Left ventricle myocardium superior (tissue), 1 donor: Measurements from ENCODE around the gene MLLT1. TPM values are rescaled to one million over a fixed set of nuclear protein-coding genes. Genes with fewer than 3 reads are reported as not detected.

Experiments used
- ATAC-seq: fragments of 200-7000 bp; cut with Tn5 transposase; one replicate; pipeline ENCODE4 v1.9.1; 2020; ENCODE audit warnings: mild to moderate bottlenecking, moderate library complexity
- DNase-seq: peaks from one replicate; pipeline ENCODE4 v3.0.0-alpha.2; 2020
- intact Hi-C: fragments of 100-400 bp; cut with micrococcal nuclease; formaldehyde crosslinking; loops from one replicate; pipeline ENCODE4 v1.11.0; 2022
- total RNA-seq: library from RNA; stranded (reverse); fragmentation: NEBNext Ultra II Directional; extraction: Animal tissue kit (Norgen Biotek cat#: 25700); gene quantifications from one replicate; pipeline ENCODE4 v1.2.1, GENCODE V29; 2021
- donor health status: DM: no; HTN: yes; CAD: no; lungs with severe emphysema.

MLLT1 gene
- total RNA-seq, 1 donor from 2014 or later, result 45.8 TPM

GRCh38 chr19:6226444-6227155, 53.2 kb downstream of the MLLT1 start:
- intact Hi-C loops, result no loop called here

DNA sequence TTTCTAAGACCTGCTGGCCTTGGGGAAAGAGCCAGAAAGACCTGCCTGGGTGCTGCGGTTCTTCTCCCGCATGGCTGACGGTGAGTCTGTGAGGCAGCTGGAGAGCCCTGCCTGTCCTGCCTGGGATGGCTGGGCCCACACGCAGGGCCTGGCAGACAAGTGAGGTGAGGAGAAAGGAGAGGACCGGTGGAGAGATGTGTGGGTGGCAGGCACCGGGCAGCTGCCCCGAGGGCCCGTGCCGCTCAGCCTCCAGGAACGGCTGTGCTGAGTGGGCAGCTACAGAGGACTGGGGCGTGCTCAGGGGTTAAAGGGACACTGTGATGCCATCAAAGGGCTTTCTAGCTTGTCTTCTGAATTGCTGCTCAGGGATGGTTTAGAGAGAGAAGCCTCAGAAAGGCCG, 53.8 kb downstream of the MLLT1 start:
- intact Hi-C loops, result no loop called here
- ATAC-seq, result no peak
- DNase-seq, result no peak

More at GRCh38 chr19:6226444-6227155, 53.2 kb downstream of the MLLT1 start:
- DNase-seq, result no peak
- no peak for ATAC-seq

GRCh38 chr19:6225232-6225865, 54.4 kb downstream of the MLLT1 start:
- no peak for ATAC-seq
- intact Hi-C loops, result no loop called here
- no peak for DNase-seq

DNA sequence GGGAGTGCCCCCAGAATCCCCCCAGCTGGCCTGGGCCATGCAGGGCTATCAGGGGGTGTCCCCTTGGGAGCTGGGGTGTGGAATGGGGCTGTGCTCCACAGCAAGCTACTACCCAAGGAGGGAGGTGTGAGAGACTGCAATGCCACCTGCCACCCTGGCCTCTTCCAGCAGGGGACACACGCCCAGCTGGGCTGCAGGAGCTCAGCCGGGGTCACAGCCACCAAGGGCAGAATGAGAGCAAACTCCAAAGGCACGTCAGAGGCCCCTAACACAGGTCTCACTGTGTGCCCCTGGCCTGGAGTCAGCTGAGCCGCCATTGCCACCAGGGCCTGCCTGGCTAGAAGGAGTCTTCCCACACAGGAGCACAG, 55.5 kb downstream of the MLLT1 start:
- intact Hi-C loops, result no loop called here
- DNase-seq (peak; percentile 51), ATAC-seq (peak; percentile 42)

- ATAC-seq (peak; percentile 56), DNase-seq (peak; percentile 55)
- intact Hi-C loops, result no loop called here
These were observed 56.1 kb downstream of the MLLT1 start for GRCh38 chr19:6223461-6224307.

- no peak for ATAC-seq
- intact Hi-C loops, result no loop called here
- no peak for DNase-seq
These were observed 56.9 kb downstream of the MLLT1 start for GRCh38 chr19:6222884-6223283.

GRCh38 chr19:6221878-6222746, 57.7 kb downstream of the MLLT1 start:
- intact Hi-C loops, result no loop called here
- DNase-seq (peak; percentile 31), ATAC-seq (no peak)

DNA sequence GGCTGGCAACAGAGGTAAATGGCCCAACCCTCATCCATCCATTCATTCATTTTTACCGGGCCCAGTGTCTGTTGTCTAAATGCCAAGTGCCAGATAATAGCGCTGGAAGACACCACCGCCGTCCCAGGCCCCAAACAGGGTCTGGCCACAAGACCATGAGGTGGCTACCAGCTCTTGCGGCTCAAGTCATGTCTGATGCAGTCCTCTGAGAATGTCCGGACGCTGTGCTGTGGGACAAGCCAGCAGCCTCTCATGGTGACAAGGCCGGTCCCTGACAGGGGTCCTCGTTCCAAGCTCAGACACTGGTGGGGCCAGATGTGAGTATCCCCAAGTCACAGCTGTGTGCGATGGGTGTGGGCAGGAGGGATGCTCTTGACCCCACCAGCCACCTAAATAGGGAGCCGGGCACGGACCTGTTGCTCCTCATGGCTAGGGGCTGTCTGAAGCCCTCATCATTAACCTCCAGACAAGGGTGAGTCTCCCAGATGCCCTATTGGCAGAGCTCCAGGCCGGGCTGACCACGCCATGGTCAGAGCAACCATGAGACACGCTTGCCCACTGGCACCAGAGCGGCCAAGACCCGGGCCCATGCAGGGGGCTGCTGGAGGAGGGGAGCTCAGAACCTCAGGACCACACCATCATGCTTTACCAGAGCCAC, 58.4 kb downstream of the MLLT1 start:
- intact Hi-C loops, result no loop called here
- DNase-seq (no peak), ATAC-seq (no peak)

GRCh38 chr19:6220385-6221191, 59.2 kb downstream of the MLLT1 start:
- peak; percentile 42 for ATAC-seq
- peak; percentile 75 for DNase-seq
- intact Hi-C loops, result no loop called here

DNA sequence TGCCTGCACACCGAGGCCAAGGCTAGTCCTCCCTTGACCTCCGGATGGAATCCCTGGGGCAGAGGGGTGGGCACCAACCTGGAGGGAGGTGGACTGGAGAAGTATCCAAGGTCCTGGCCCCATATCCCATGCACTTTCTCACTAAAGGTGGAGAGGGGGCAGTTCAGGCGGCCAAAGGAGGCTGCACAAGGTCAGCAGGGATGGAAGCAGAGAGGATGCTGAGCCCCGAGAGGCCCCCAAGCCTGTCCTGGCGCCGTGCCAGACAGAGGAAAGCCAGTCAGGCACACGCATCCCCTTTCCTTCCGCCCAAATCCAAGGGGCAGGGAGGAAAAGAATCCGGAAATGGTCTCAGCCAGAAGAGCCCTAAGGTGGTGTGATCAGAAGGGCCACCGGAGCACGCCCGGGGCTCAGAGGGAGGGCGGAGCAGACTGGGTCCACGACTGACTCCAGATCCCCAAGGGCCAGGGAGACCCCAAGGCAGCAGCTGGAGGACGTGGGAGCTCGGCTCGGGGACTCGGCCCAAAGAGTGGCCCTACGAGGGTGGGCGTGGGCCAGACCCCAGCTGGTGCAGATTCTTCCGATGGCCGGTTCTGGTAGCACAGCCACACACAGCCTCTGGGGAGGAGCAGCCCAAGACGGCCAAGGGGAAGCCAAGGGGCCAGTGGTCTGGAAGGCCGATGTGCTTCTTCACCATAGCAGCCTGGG, 60.0 kb downstream of the MLLT1 start:
- intact Hi-C loops, result loop anchor here (5.0 kb wide), 1 partner anchor 78 kb away; no protein-coding TSS in a partner anchor

DNA sequence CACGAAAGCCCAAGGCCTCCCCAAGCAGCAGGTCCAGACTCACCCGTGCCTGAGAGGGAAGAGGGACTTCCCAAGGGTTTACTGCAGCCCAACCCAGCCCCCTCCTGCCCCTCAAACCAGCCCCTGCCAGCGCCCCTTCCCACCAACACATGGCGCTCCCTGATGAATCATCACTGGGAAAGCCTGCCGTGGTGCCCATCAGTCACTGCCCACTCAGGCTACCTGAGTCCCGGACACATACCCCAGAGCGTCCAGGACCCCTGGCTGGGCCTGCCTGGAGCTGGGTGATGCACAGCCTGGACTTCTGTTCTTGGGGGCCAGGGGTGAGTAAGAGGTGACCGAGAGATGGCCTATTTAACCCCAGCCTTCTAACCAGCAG, 60.6 kb downstream of the MLLT1 start:
- intact Hi-C loops, result loop anchor here (5.0 kb wide), 1 partner anchor 78 kb away; no protein-coding TSS in a partner anchor
- ATAC-seq (no peak), DNase-seq (no peak)

More for the DNA sequence above, 60.0 kb downstream of the MLLT1 start:
- no peak for DNase-seq
- no peak for ATAC-seq

DNA sequence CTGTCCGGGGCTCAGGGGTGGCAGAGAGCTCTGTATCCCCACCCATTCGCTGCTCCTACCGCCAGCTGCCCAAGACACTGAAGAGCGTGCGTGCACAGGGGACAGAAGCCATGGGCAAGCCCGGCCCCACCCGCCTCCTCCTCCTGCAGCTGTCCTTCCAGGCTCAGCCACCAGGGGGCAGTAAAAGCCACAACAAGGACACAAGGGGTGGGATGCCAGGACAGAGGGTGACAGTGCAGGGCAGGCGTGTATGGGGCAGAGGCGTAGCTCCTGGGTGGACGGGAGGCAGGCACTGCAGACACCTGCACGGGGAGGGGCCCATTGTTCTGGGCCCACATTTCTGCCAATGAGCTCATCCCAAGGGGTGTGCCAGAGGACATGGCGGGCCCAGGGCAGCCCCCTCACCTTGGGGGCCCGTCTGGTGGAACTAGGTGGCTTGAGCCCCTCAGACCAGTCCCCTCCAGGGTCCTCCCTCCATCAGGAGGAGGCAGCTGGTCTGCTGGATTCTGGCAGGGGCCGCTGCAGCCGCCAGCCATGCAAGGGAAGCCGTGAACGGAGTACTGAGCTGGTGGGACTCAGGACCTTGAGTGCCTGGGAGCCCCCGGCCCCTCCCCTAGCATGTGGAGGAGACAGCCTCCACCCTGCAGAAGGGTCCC, 61.2 kb downstream of the MLLT1 start:
- DNase-seq (peak; percentile 95), ATAC-seq (peak; percentile 80)
- intact Hi-C loops, result loop anchor here (5.0 kb wide), 1 partner anchor 79 kb away; no protein-coding TSS in a partner anchor

DNA sequence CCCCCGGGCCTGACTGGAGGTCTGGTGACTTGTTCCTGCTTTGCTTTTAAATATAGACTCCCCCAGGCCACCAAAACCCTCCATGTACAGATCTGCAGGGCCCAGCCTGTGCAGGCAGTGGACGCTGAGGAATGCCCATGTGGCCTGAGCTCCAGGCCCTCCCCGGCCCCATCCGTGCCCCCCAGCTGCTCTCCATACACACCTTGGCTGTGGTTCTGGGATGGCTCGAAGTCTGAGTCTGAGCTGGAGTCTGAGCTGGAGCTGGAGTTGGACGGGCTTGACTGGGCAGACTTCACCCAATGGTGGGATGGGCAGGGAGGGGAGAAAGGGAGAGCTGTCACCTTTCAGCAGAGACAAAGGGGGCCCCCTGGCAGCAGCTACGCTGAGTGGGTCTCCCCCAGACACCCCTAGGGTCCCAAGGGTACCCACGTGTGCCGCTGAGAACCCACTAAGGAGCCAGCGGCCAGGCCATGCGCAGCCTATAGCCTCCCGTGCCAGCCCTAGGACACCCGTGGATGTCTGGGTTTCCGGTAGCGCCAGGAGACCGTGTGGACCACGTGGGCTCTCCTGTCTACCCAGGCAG, 61.9 kb downstream of the MLLT1 start:
- intact Hi-C loops, result loop anchor here (5.0 kb wide), 1 partner anchor 79 kb away; no protein-coding TSS in a partner anchor
- ATAC-seq (peak; percentile 1), DNase-seq (no peak)

DNA sequence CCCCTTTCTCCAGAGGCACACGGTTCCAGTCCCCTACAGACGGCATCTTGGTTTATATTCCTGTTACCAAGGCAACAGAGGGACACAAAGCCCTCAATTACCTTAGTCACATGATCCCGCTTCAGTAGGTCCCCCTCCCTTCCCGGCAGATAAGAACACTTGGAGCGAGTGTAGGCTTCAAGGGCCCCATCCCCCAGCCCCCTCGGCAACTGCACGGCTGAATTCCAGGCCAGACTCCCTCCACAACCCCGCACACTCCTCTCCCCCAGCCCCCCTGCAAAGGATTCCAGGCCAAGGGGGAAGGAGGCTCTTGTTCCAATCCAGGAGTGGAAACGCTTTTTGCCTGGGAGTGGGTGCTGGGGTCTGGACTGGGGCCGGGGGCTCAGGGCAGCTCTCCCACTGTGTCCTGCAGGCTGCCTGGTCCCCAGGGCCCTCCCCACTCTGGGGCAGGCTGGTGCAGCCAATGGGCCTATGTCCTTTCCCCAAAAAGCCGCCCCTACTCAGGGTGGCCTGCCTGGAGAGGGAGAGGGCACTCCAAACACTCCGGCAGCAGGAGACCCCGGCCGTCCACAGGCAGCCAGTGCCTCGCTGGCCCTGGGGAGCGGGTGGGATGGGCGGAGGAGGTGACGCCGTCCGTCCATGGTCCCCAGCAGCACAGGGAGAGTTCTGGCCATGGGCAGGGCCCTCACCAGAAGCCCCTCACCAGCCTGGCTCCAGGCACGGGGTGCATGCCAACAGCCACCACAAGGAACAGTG, 62.6 kb downstream of the MLLT1 start:
- ATAC-seq (peak; percentile 52), DNase-seq (peak; percentile 60)
- intact Hi-C loops, result loop anchor here (5.0 kb wide), 1 partner anchor 80 kb away; no protein-coding TSS in a partner anchor

GRCh38 chr19:6216236-6216995, 63.4 kb downstream of the MLLT1 start:
- intact Hi-C loops, result loop anchor here (5.0 kb wide), 1 partner anchor 81 kb away; no protein-coding TSS in a partner anchor
- DNase-seq (no peak), ATAC-seq (no peak)
